ENCODE data around the gene DUSP22. TPM values are rescaled to one million over a fixed set of nuclear protein-coding genes. Genes with fewer than 3 reads are reported as not detected.

DUSP22 gene
- total RNA-seq, 1 experiment from 2014 or later, result 18.6 TPM

DNA sequence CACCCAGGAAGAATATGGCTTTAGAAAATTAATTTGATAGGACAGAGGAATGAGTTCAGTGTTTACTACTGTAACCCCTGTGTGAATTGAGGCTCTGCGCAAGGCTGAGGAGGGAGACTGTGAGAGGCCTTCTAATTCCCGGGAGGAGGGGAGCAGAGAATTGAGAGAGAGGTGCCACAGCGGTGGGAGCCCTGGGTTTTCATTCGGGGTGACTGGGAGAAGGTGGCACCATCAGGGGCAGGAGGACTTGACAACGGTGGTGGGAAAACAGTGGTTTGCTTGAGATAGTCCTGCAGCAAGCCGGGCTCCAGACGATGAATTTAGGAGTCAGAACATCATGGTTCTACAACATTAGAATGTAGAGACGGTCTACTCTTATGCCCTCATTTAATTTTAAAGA lies 9.2 kb downstream of the DUSP22 start:
- POLR2A ChIA-PET, result no interaction called here
- CTCF ChIA-PET, result no interaction called here
- no peaks in the 10 kb centered on the region for H3K9me3 Mint-ChIP-seq (ENCODE audit: unreplicated experiment)
- TF ChIP-seq, protein P1, sequence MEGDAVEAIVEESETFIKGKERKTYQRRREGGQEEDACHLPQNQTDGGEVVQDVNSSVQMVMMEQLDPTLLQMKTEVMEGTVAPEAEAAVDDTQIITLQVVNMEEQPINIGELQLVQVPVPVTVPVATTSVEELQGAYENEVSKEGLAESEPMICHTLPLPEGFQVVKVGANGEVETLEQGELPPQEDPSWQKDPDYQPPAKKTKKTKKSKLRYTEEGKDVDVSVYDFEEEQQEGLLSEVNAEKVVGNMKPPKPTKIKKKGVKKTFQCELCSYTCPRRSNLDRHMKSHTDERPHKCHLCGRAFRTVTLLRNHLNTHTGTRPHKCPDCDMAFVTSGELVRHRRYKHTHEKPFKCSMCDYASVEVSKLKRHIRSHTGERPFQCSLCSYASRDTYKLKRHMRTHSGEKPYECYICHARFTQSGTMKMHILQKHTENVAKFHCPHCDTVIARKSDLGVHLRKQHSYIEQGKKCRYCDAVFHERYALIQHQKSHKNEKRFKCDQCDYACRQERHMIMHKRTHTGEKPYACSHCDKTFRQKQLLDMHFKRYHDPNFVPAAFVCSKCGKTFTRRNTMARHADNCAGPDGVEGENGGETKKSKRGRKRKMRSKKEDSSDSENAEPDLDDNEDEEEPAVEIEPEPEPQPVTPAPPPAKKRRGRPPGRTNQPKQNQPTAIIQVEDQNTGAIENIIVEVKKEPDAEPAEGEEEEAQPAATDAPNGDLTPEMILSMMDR (IDR thresholded peaks at IDR 0.05; ENCODE audit: insufficient read depth in 1 of 2, low read depth in 1 of 2, low read length in 1 of 2, severe bottlenecking in 1 of 2, unreplicated experiment in 1 of 2), result no peak
- no peak overlapping the region for H3K27ac Mint-ChIP-seq (ENCODE audit: unreplicated experiment)
- H3K4me1 ChIP-seq, result no peaks in the 10 kb centered on the region
- H3K4me3 Mint-ChIP-seq (ENCODE audit: unreplicated experiment), result no peak overlapping the region
- no TSS peak for BruUV-seq (replicated peaks)
- no peak overlapping the region for H3K4me3 ChIP-seq (ENCODE audit: low read depth, low read length)
- intact Hi-C loops (cut with micrococcal nuclease; ENCODE audit: unreplicated experiment), result no loop called here
- H3K36me3 ChIP-seq (ENCODE audit: control insufficient read depth, insufficient read depth, low read length), result no peaks in the 10 kb centered on the region
- no peaks in the 10 kb centered on the region for H3K27me3 Mint-ChIP-seq (ENCODE audit: insufficient read depth, unreplicated experiment)
- no peaks in the 10 kb centered on the region for H3K4me1 Mint-ChIP-seq (ENCODE audit: low read depth, unreplicated experiment)
- H3K27me3 ChIP-seq (replicated peaks; ENCODE audit: control insufficient read depth, insufficient read depth, low read length), result no peaks in the 10 kb centered on the region
- H3K36me3 Mint-ChIP-seq (ENCODE audit: insufficient read depth, unreplicated experiment), result no peaks in the 10 kb centered on the region
- DNase-seq, result no peak
- H3K9me3 ChIP-seq, result no peaks in the 10 kb centered on the region

DNA sequence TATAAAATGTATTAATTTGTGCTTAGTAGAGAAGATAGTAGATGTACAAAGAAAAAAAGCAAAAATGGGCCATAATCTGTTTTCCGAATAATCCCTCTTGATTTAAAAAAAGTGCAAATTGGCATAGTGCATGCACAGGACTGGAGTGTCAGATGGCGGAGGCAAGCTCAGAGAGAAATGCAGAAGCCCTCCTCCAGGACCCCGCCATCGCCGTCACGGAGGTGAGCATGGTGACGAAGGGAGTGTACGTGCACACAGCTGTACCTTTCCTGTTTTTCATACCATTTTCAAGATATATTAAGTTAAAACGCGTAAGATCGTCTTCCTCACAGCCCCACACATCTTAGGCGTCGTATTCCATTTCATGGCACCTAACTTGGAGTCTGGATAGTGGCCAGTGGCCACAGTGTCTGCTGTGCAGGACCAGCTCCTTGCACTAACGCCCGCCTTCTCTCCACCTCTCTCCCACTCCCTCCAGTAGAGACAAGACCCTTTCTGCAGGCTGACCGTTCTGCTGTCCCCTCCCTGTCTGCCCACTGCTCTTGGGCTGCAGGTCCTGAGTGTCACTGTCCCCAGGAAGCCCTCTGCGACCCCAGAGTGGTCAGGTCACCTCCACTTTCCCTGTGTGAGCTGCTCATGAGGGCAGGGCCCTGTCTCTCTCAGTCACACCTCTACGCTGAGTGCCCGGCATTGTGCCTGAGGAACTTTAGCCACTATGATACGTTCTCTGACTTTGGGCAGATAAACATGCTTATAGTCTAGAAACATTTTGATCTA lies 9.8 kb downstream of the DUSP22 start:
- H3K27ac Mint-ChIP-seq (ENCODE audit: unreplicated experiment), result no peak overlapping the region
- H3K4me1 Mint-ChIP-seq (ENCODE audit: low read depth, unreplicated experiment), result no peaks in the 10 kb centered on the region
- BruUV-seq (replicated peaks), result no TSS peak
- TF ChIP-seq, protein P1 (IDR thresholded peaks at IDR 0.05; ENCODE audit: insufficient read depth in 1 of 2, low read depth in 1 of 2, low read length in 1 of 2, severe bottlenecking in 1 of 2, unreplicated experiment in 1 of 2), result no peak
- CTCF ChIA-PET, result no interaction called here
- H3K36me3 ChIP-seq (ENCODE audit: control insufficient read depth, insufficient read depth, low read length), result no peaks in the 10 kb centered on the region
- no peaks in the 10 kb centered on the region for H3K27me3 ChIP-seq (replicated peaks; ENCODE audit: control insufficient read depth, insufficient read depth, low read length)
- no peaks in the 10 kb centered on the region for H3K27me3 Mint-ChIP-seq (ENCODE audit: insufficient read depth, unreplicated experiment)
- no peaks in the 10 kb centered on the region for H3K9me3 ChIP-seq
- no peaks in the 10 kb centered on the region for H3K4me1 ChIP-seq
- no peaks in the 10 kb centered on the region for H3K36me3 Mint-ChIP-seq (ENCODE audit: insufficient read depth, unreplicated experiment)
- POLR2A ChIA-PET, result no interaction called here
- H3K4me3 ChIP-seq (ENCODE audit: low read depth, low read length), result no peak overlapping the region
- H3K9me3 Mint-ChIP-seq (ENCODE audit: unreplicated experiment), result no peaks in the 10 kb centered on the region
- DNase-seq, result no peak
- intact Hi-C loops (cut with micrococcal nuclease; ENCODE audit: unreplicated experiment), result no loop called here
- no peak overlapping the region for H3K4me3 Mint-ChIP-seq (ENCODE audit: unreplicated experiment)

DNA sequence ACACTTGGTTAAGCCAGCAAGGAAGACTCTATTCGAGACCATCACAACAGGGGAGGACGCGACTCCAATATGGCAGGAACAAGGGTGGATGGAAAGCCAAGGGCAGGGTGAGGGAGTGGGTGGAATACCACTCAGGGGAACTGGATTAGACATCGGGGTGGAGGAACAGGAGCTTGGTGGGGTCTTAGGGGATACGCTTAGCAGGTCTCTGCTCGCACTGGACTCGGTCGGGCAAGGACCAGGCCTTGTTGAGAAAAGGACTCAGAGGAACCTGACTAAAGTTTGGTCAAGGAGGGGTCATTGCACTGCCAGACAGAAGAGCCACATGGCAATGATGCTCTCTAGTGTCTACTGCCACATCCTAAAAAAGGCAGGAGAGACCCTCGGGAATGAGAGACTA lies 10.5 kb downstream of the DUSP22 start:
- no TSS peak for BruUV-seq (replicated peaks)
- Mint-ChIP-seq H3K9me3 (ENCODE audit: unreplicated experiment) (no peaks in the 10 kb centered on the region), H3K27me3 (ENCODE audit: insufficient read depth, unreplicated experiment) (no peaks in the 10 kb centered on the region), H3K4me3 (ENCODE audit: unreplicated experiment) (no peak overlapping the region), H3K4me1 (ENCODE audit: low read depth, unreplicated experiment) (no peaks in the 10 kb centered on the region), H3K27ac (ENCODE audit: unreplicated experiment) (no peak overlapping the region), H3K36me3 (ENCODE audit: insufficient read depth, unreplicated experiment) (no peaks in the 10 kb centered on the region)
- TF ChIP-seq, protein P1 (IDR thresholded peaks at IDR 0.05; ENCODE audit: insufficient read depth in 1 of 2, low read depth in 1 of 2, low read length in 1 of 2, severe bottlenecking in 1 of 2, unreplicated experiment in 1 of 2), result no peak
- H3K4me1 ChIP-seq, result no peaks in the 10 kb centered on the region
- no peak for DNase-seq
- intact Hi-C loops (cut with micrococcal nuclease; ENCODE audit: unreplicated experiment), result no loop called here
- no peaks in the 10 kb centered on the region for H3K27me3 ChIP-seq (replicated peaks; ENCODE audit: control insufficient read depth, insufficient read depth, low read length)
- ChIA-PET CTCF (no interaction called here), POLR2A (no interaction called here)
- no peak overlapping the region for H3K4me3 ChIP-seq (ENCODE audit: low read depth, low read length)
- H3K36me3 ChIP-seq (ENCODE audit: control insufficient read depth, insufficient read depth, low read length), result no peaks in the 10 kb centered on the region
- no peaks in the 10 kb centered on the region for H3K9me3 ChIP-seq
